ENCODE measurements around the gene FMR1NB. TPM values are rescaled to one million over a fixed set of nuclear protein-coding genes. Genes with fewer than 3 reads are reported as not detected.

The FMR1NB gene
- total RNA-seq, 1 experiment from 2014 or later: 68.2 TPM

DNA sequence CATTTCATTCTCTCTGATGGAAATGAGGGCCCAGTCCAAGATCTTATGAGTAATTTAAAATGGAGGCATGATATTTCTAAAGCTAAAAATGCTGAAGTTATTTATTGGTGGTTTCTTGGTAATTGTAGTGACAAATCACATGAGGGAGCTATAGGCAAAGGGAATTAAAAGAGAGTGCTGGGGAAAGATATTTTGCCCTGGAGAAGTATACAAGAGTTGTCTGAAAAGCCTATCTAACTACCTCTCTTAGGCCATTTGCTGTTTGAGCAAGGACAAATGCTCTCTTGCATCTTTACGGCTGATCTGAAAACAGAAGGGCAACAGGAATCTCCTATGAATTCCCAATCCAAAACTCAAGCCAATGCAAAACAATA, 89.4 kb downstream of the FMR1NB start:
- no peak for DNase-seq (ENCODE audit: low read depth)

Other genes starting within 250 kb of the FMR1NB start
- 20.1 and 22.3 TPM in 2 replicates for gene FMR1, start 69.4 kb upstream of the FMR1NB start, total RNA-seq (2014; rRNA removed; shearing (Covaris generic))

Measured in Daoy (cell line).